PC-3 (cell line): ENCODE measurements around the gene ISYNA1. TPM values are rescaled to one million over a fixed set of nuclear protein-coding genes. Genes with fewer than 3 reads are reported as not detected.

ENCODE experiments used
- ATAC-seq: fragments of 200-7000 bp; cut with Tn5 transposase; 2 replicates; pipeline ENCODE4 v1.9.1; 2020; ENCODE audit warnings: mild to moderate bottlenecking, moderate library complexity
- BruUV-seq: library from RNA; stranded (reverse); fragments of 400-500 nt; replicated peaks from 2 replicates; lab custom pipeline; 2021; lab: Mats Ljungman, UMichigan
- CTCF ChIA-PET: fragments of 300-600 bp; sonication (Branson Sonifier 250); formaldehyde crosslinking; loops from one replicate; lab custom pipeline; 2022; ENCODE audit warnings: antibody characterized with exemption; lab: Charles Lee
- POLR2A ChIA-PET: fragments of 300-600 bp; sonication (Branson Sonifier 250); formaldehyde crosslinking; loops from one replicate; lab custom pipeline; 2022; ENCODE audit warnings: antibody characterized with exemption; ENCODE audit not compliant: unreplicated experiment; lab: Charles Lee
- DNase-seq: peaks from one replicate; pipeline ENCODE4 v3.0.0-alpha.2; 2015
- H2AFZ ChIP-seq: fragments of 300-600 bp; sonication (generic); 2 replicates; pipeline ENCODE4 v1.6.0; 2016; ENCODE audit warnings: antibody characterized with exemption, low read length
- H3F3A ChIP-seq: fragments of 300-600 bp; sonication (generic); one replicate; pipeline ENCODE4 v1.6.0; 2017; ENCODE audit warnings: antibody characterized with exemption, low read length, control low read depth, mild to moderate bottlenecking; ENCODE audit not compliant: unreplicated experiment
- H3K27ac ChIP-seq: fragments of 300-600 bp; sonication (generic); 2 replicates; pipeline ENCODE4 v1.5.1; 2016; ENCODE audit warnings: mild to moderate bottlenecking, low read length
- H3K27me3 ChIP-seq: fragments of 300-600 bp; sonication (generic); 2 replicates; pipeline ENCODE4 v1.6.1; 2016; ENCODE audit warnings: low read length, mixed read lengths
- H3K36me3 ChIP-seq: fragments of 300-600 bp; sonication (generic); 2 replicates; pipeline ENCODE4 v1.6.1; 2016; ENCODE audit warnings: low read depth, mixed run types, low read length, mixed read lengths
- H3K4me1 ChIP-seq: fragments of 300-600 bp; sonication (generic); 2 replicates; pipeline ENCODE4 v1.5.1; 2016; ENCODE audit warnings: low read length; ENCODE audit not compliant: insufficient read depth
- H3K4me2 ChIP-seq: fragments of 300-600 bp; sonication (generic); 2 replicates; pipeline ENCODE4 v1.6.0; 2016; ENCODE audit warnings: low read length
- H3K4me3 ChIP-seq: fragments of 300-600 bp; sonication (generic); 2 replicates; pipeline ENCODE4 v1.5.1; 2016; ENCODE audit warnings: mild to moderate bottlenecking, low read length, mixed read lengths
- H3K79me2 ChIP-seq: fragments of 300-600 bp; sonication (generic); 2 replicates; pipeline ENCODE4 v1.6.1; 2017; ENCODE audit warnings: low read length, mixed read lengths
- H3K9ac ChIP-seq: fragments of 300-600 bp; sonication (generic); 2 replicates; pipeline ENCODE4 v1.6.0; 2016; ENCODE audit warnings: mild to moderate bottlenecking, low read length
- H3K9me2 ChIP-seq: fragments of 300-600 bp; sonication (generic); replicated peaks from 2 replicates; pipeline ENCODE4 v1.6.1; 2016; ENCODE audit warnings: mixed run types, low read length, mixed read lengths
- H3K9me3 ChIP-seq: fragments of 300-600 bp; sonication (generic); 2 replicates; pipeline ENCODE4 v1.6.1; 2016; ENCODE audit warnings: low read length, mixed read lengths
- H4K20me1 ChIP-seq: fragments of 300-600 bp; sonication (generic); 2 replicates; pipeline ENCODE4 v1.6.1; 2016; ENCODE audit warnings: low read length, mixed read lengths
- EZH2 ChIP-seq: fragments of 300-600 bp; sonication (generic); IDR thresholded peaks from one replicate; pipeline ENCODE4 v1.6.1; 2017; ENCODE audit warnings: antibody characterized with exemption, mild to moderate bottlenecking, low read length; ENCODE audit not compliant: unreplicated experiment
- EZH2phosphoT487 ChIP-seq: fragments of 300-600 bp; sonication (generic); IDR thresholded peaks from 2 replicates; pipeline ENCODE4 v1.6.1; 2018; ENCODE audit warnings: mild to moderate bottlenecking, antibody characterized with exemption, low read length, borderline replicate concordance
- intact Hi-C: fragments of 100-400 bp; cut with micrococcal nuclease; formaldehyde crosslinking; loops from 2 replicates; pipeline ENCODE4 v1.9.0; 2023
- total RNA-seq: library from RNA; depleted of rRNA; stranded (reverse); fragments of >200 nt; gene quantifications from 2 replicates; pipeline ENCODE4 v1.2.3, GENCODE V29; 2014
- TF ChIP-seq, protein P1 (sequence below): fragments of 300-600 bp; sonication (generic); conservative IDR thresholded peaks from 2 replicates; pipeline ENCODE4 v1.5.1; 2017; ENCODE audit warnings: antibody characterized with exemption, low read depth, mild to moderate bottlenecking, low read length

The ISYNA1 gene
- total RNA-seq, 1 experiment from 2014 or later: 19.4 TPM

DNA sequence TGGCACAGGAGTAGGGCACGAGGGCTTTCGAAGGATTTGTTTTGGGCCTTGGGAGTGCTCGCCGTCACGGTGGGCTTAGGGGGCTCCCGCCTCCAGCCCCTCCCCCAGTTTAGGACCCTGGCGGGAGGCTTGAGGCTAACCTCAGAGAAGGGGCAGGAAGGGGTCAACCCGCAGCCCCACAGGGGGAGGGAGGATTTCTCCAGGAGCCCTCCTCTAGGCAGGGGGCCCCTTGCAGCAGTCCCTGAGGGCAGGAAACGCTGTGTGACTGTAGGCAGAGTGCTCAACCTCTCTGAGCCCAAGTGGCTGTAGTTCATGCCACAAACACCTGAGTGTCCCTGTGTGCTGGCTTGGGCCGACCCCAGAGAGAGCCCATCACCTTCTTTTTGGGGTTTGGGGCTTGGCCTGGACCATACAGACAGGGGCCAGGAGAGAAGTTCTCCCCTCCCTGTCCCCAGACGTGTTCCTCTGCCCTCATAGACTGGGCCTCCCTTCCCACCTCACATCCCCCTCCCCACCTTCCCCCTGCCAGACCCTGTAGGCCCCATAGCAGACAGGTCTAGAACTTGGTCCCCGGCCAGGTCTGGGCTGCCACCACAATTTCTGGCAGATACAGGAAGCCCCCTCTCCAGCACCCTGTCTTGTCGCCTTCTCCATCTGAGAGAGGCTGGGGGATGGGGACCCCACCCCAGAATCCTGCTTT is 8.1 kb downstream of the ISYNA1 start:
- no peaks in the 10 kb centered on the region for H3K9me3 ChIP-seq
- no TSS peak for BruUV-seq

DNA sequence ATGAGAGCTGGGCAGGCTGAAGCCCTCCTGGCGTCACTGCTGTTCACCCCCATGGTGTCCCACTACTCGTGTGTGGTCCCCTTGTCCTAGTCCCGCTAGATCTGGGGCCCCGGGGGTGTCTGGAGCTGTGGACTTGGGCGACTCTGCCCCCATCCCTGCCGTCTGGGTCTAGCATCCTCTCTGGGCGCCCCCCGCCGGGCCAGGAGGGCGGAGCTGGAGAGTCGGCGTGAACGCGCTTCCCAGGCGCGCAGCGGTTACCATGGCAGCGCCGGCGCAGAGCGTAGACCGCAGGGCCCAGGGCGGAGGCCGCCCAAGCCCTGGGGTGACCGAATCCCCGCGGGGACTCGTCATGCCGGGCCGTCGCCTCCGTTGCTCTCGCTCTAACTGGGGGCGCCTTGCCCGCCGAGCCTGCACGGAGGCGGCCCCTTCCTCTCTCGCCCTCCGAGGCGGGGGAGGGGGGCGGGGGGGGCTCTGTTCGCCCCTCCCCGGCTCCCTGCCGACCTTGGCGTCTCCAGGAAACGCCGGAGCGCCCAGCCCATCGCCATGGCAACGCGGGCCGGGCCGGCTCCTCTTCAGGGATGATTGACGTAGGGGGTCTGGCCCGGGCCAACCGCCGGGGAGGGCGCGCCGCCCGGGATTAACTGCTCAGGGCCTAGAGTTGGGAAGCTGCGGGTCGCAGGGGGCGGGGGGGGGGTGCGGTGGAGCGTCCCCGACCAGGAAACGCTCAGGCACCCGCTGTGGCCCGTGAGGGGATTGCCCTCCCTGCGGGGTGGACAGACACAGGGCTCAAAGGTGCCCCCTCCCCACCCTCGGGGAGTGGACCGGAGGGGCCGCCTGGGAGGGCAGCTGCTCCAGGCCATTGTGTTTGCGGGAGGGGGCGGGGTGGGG is 8.9 kb downstream of the ISYNA1 start:
- no peak overlapping the region for H3K4me3 ChIP-seq
- intact Hi-C loops: no loop called here
- H3K9ac ChIP-seq: no peak overlapping the region
- no peak for ATAC-seq
- H3K36me3 ChIP-seq: no peaks in the 10 kb centered on the region
- no peaks in the 10 kb centered on the region for H3K9me2 ChIP-seq
- no TSS peak for BruUV-seq
- CTCF ChIA-PET: no interaction called here
- no peak overlapping the region for H3K4me2 ChIP-seq
- no peaks in the 10 kb centered on the region for H3K27me3 ChIP-seq
- no peak overlapping the region for H3K27ac ChIP-seq
- no peaks in the 10 kb centered on the region for H3F3A ChIP-seq
- no peak overlapping the region for H2AFZ ChIP-seq
- no peak for DNase-seq
- H3K4me1 ChIP-seq: no peaks in the 10 kb centered on the region
- no peaks in the 10 kb centered on the region for H4K20me1 ChIP-seq
- no peaks in the 10 kb centered on the region for H3K9me3 ChIP-seq
- POLR2A ChIA-PET: no interaction called here
- H3K79me2 ChIP-seq: peaks cover 6% of the 10 kb centered on the region; the same call in 1 of the 2 replicates
- TF ChIP-seq EZH2 (no peak), EZH2phosphoT487 (no peak)
- TF ChIP-seq, protein P1, sequence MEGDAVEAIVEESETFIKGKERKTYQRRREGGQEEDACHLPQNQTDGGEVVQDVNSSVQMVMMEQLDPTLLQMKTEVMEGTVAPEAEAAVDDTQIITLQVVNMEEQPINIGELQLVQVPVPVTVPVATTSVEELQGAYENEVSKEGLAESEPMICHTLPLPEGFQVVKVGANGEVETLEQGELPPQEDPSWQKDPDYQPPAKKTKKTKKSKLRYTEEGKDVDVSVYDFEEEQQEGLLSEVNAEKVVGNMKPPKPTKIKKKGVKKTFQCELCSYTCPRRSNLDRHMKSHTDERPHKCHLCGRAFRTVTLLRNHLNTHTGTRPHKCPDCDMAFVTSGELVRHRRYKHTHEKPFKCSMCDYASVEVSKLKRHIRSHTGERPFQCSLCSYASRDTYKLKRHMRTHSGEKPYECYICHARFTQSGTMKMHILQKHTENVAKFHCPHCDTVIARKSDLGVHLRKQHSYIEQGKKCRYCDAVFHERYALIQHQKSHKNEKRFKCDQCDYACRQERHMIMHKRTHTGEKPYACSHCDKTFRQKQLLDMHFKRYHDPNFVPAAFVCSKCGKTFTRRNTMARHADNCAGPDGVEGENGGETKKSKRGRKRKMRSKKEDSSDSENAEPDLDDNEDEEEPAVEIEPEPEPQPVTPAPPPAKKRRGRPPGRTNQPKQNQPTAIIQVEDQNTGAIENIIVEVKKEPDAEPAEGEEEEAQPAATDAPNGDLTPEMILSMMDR: no peak

More for the DNA sequence above, 8.1 kb downstream of the ISYNA1 start:
- no peak overlapping the region for H3K27ac ChIP-seq
- H3K27me3 ChIP-seq: no peaks in the 10 kb centered on the region
- H3K4me1 ChIP-seq: no peaks in the 10 kb centered on the region
- POLR2A ChIA-PET: no interaction called here
- TF ChIP-seq EZH2phosphoT487 (no peak), EZH2 (no peak)
- TF ChIP-seq, protein P1: no peak
- no peaks in the 10 kb centered on the region for H3F3A ChIP-seq
- CTCF ChIA-PET: no interaction called here
- H3K9ac ChIP-seq: no peak overlapping the region
- no peaks in the 10 kb centered on the region for H3K79me2 ChIP-seq
- H3K4me3 ChIP-seq: no peak overlapping the region
- H3K9me2 ChIP-seq: no peaks in the 10 kb centered on the region
- no peak overlapping the region for H2AFZ ChIP-seq
- DNase-seq (no peak), ATAC-seq (no peak)
- H4K20me1 ChIP-seq: no peaks in the 10 kb centered on the region
- intact Hi-C loops: no loop called here
- no peak overlapping the region for H3K4me2 ChIP-seq
- H3K36me3 ChIP-seq: no peaks in the 10 kb centered on the region
